MM.1S (cell line): ENCODE data around the gene RNF208.

Experiments
- CTCF ChIP-seq: fragments of 300-600 bp; sonication (generic); IDR thresholded peaks from 2 replicates; pipeline ENCODE4 v1.5.1; 2016; ENCODE audit warnings: antibody characterized with exemption, low read length, mixed read lengths
- EZH2 ChIP-seq: fragments of 300-600 bp; sonication (generic); optimal IDR thresholded peaks from 2 replicates; pipeline ENCODE3; 2017; ENCODE audit warnings: low read depth, mild to moderate bottlenecking, antibody characterized with exemption, low read length, mixed read lengths
- EZH2phosphoT487 ChIP-seq: fragments of 300-600 bp; sonication (generic); IDR thresholded peaks from 2 replicates; pipeline ENCODE4 v1.6.1; 2018; ENCODE audit warnings: antibody characterized with exemption, low read length

- TF ChIP-seq EZH2 (no peak), CTCF (no peak), EZH2phosphoT487 (no peak)
Observed at GRCh38 chr9:137236936-137237421, 14.9 kb upstream of the RNF208 start.
